Gastroesophageal sphincter (tissue), 4 donors: Measurements from ENCODE around the gene IQGAP1. TPM values are rescaled to one million over a fixed set of nuclear protein-coding genes. Genes with fewer than 3 reads are reported as not detected.

Experiments used
- ATAC-seq: fragments of 150-250 bp; one replicate; pipeline ENCODE4 v1.9.1; 2016; ENCODE audit warnings: mild to moderate bottlenecking, moderate library complexity
- H3K27ac ChIP-seq, 4 donors: fragments of 200-600 bp; sonication (generic) in 3 of 4; 1 replicate in 3 of 4; 2 replicates in 1 of 4; pipeline ENCODE4 v1.5.1; 2016 to 2019
- H3K27me3 ChIP-seq: fragments of 200-600 bp; sonication (generic); one replicate; pipeline ENCODE4 v1.5.1; 2019
- H3K36me3 ChIP-seq, 2 donors: fragments of 200-600 bp; sonication (generic); one replicate each; pipeline ENCODE4 v1.5.1; 2019; ENCODE audit warnings: control low read depth in 1 of 2
- H3K4me1 ChIP-seq, 3 donors: fragments of 200-600 bp; sonication (generic); 1 replicate in 2 of 3; 2 replicates in 1 of 3; pipeline ENCODE4 v1.5.1; 2016 to 2019; ENCODE audit warnings: control low read depth in 2 of 3
- H3K4me3 ChIP-seq, 2 donors: fragments of 200-600 bp; sonication (generic); one replicate each; pipeline ENCODE4 v1.5.1; 2019; ENCODE audit warnings: mild to moderate bottlenecking in 1 of 2, moderate library complexity in 1 of 2
- H3K9me3 ChIP-seq, 3 donors: fragments of 200-600 bp; sonication (generic); one replicate each; pipeline ENCODE4 v1.5.1; 2017 to 2019; ENCODE audit warnings: control low read depth in 2 of 3
- CTCF ChIP-seq, 4 experiments: fragments of 200-600 bp in 2 of 4; fragments of 450-650 bp in 2 of 4; sonication (generic) in 1 of 4; IDR thresholded peaks; one replicate each; pipeline ENCODE4 v1.5.1; 2017 to 2019; ENCODE audit warnings: antibody characterized with exemption in 4 of 4, mild to moderate bottlenecking in 2 of 4, moderate library complexity in 2 of 4
- EP300 ChIP-seq: sonication (generic); formaldehyde crosslinking; IDR thresholded peaks from one replicate; pipeline ENCODE4 v1.6.1; 2017; ENCODE audit warnings: antibody characterized with exemption, mild to moderate bottlenecking
- POLR2A ChIP-seq, 2 donors: fragments of 450-650 bp; IDR thresholded peaks; one replicate each; pipeline ENCODE4 v1.6.1; 2017; ENCODE audit warnings: antibody characterized with exemption in 2 of 2, mild to moderate bottlenecking in 2 of 2, moderate library complexity in 1 of 2
- POLR2AphosphoS5 ChIP-seq: sonication (generic); formaldehyde crosslinking; IDR thresholded peaks from one replicate; pipeline ENCODE4 v1.6.1; 2017; ENCODE audit warnings: antibody characterized with exemption
- WGBS, 2 donors: methylation state at CpG; one replicate each; pipeline ENCODE4 v1.1.5; 2018; ENCODE audit warnings: low coverage in 1 of 2; 5-methylcytosine and 5-hydroxymethylcytosine counted together
- total RNA-seq, 4 donors: library from RNA; depleted of rRNA; stranded (reverse); fragments of >200 nt; gene quantifications; one replicate each; pipeline ENCODE4 v1.1.0, GENCODE V29; 2016

Gene IQGAP1
- total RNA-seq, 4 donors from 2014 or later: 210 to 360 (median 245) TPM

GRCh38 chr15:90530250-90531051, 142.4 kb downstream of the IQGAP1 start:
- no peaks in the 10 kb centered on the region for H3K9me3 ChIP-seq
- TF ChIP-seq CTCF (IDR thresholded peaks at IDR 0.05) (no peak), POLR2A (IDR thresholded peaks at IDR 0.05) (no peak), POLR2AphosphoS5 (no peak), EP300 (no peak)
- peak overlapping the region; percentile 77 to 88 for H3K4me3 ChIP-seq
- H3K27ac ChIP-seq: peak overlapping the region; percentile 84 to 97 (median 93)
- no peaks in the 10 kb centered on the region for H3K36me3 ChIP-seq
- no peaks in the 10 kb centered on the region for H3K27me3 ChIP-seq
- WGBS, 2 donors: 0% methylated on average over 8 of the region's 76 CpGs
- peak; percentile 40 for ATAC-seq
- H3K4me1 ChIP-seq: peaks cover 0 to 54% (median 14%) of the 10 kb centered on the region in 3 donors

- TF ChIP-seq POLR2AphosphoS5 (no peak), EP300 (no peak), CTCF (IDR thresholded peaks at IDR 0.05) (no peak), POLR2A (IDR thresholded peaks at IDR 0.05) (no peak)
- no peaks in the 10 kb centered on the region for H3K9me3 ChIP-seq
- peaks cover 0 to 61% (median 20%) of the 10 kb centered on the region in 3 donors for H3K4me1 ChIP-seq
- H3K4me3 ChIP-seq: peak overlapping the region; percentile 77 to 88
- no peaks in the 10 kb centered on the region for H3K27me3 ChIP-seq
- H3K36me3 ChIP-seq: no peaks in the 10 kb centered on the region
- no peak for ATAC-seq
- WGBS, 2 donors: 10 to 11% methylated on average over 4 of the region's 4 CpGs
- peak overlapping the region in 3 of 4 donors; percentile 92 to 97 (median 94) for H3K27ac ChIP-seq
These were observed 143.1 kb downstream of the IQGAP1 start for GRCh38 chr15:90531147-90531546.

GRCh38 chr15:90535254-90535653, 147.2 kb downstream of the IQGAP1 start:
- peaks cover 0 to 87% (median 20%) of the 10 kb centered on the region in 3 donors for H3K4me1 ChIP-seq
- WGBS, 2 donors: 61 to 67% methylated on average over 4 to 5 of the region's 5 CpGs

GRCh38 chr15:90539789-90540188, 151.7 kb downstream of the IQGAP1 start:
- no peak for ATAC-seq
- WGBS, 2 donors: 91% methylated on average over 8 to 10 of the region's 10 CpGs

More at GRCh38 chr15:90535254-90535653, 147.2 kb downstream of the IQGAP1 start:
- peak overlapping the region in 3 of 4 donors; percentile 33 to 66 (median 42) for H3K27ac ChIP-seq
- H3K9me3 ChIP-seq: no peaks in the 10 kb centered on the region
- H3K27me3 ChIP-seq: no peaks in the 10 kb centered on the region
- no peak for ATAC-seq
- TF ChIP-seq POLR2AphosphoS5: no peak
- H3K36me3 ChIP-seq: peaks cover 0 to 10% of the 10 kb centered on the region in 2 donors
- H3K4me3 ChIP-seq: no peak overlapping the region

GRCh38 chr15:90540768-90541167, 152.7 kb downstream of the IQGAP1 start:
- no peaks in the 10 kb centered on the region for H3K9me3 ChIP-seq
- 60 to 94% methylated on average over 3 of the region's 3 CpGs for WGBS, 2 donors
- peaks cover 0 to 31% of the 10 kb centered on the region in 2 donors for H3K36me3 ChIP-seq
- peaks cover 0 to 38% (median 2%) of the 10 kb centered on the region in 3 donors for H3K4me1 ChIP-seq
- no peak overlapping the region for H3K27ac ChIP-seq
- ATAC-seq: no peak
- TF ChIP-seq POLR2AphosphoS5 (no peak), EP300 (no peak), CTCF (IDR thresholded peaks at IDR 0.05) (no peak), POLR2A (IDR thresholded peaks at IDR 0.05) (no peak)
- no peaks in the 10 kb centered on the region for H3K27me3 ChIP-seq
- no peak overlapping the region for H3K4me3 ChIP-seq

More at GRCh38 chr15:90539789-90540188, 151.7 kb downstream of the IQGAP1 start:
- H3K4me1 ChIP-seq: peaks cover 0 to 48% (median 6%) of the 10 kb centered on the region in 3 donors
- H3K9me3 ChIP-seq: no peaks in the 10 kb centered on the region
- no peak overlapping the region for H3K27ac ChIP-seq
- TF ChIP-seq EP300: no peak
- no peak for TF ChIP-seq POLR2A (IDR thresholded peaks at IDR 0.05)
- TF ChIP-seq POLR2AphosphoS5: no peak
- TF ChIP-seq CTCF (IDR thresholded peaks at IDR 0.05): no peak
- H3K36me3 ChIP-seq: peaks cover 0 to 31% of the 10 kb centered on the region in 2 donors
- H3K27me3 ChIP-seq: no peaks in the 10 kb centered on the region
- H3K4me3 ChIP-seq: no peak overlapping the region
